ENCODE results near the gene MPHOSPH10.
"Not testable (repeated sequence)": the region's sequence is repeated elsewhere in the genome, so short reads cannot be mapped to it uniquely, and the experiment has no call there.

The MPHOSPH10 gene

GRCh38 chr2:71125506-71126294 is 4.7 kb upstream of the MPHOSPH10 start:
- no peak for DNase-seq

- no peak for DNase-seq
Observed at GRCh38 chr2:71126957-71127356, 3.5 kb upstream of the MPHOSPH10 start.

GRCh38 chr2:71129114-71129901 is 1.1 kb upstream of the MPHOSPH10 start:
- DNase-seq = no peak

GRCh38 chr2:71129902-71130151 is 607 bp upstream of the MPHOSPH10 start:
- DNase-seq = no peak

- no peak for DNase-seq
Observed at GRCh38 chr2:71130905-71131244, 441 bp downstream of the MPHOSPH10 start.

GRCh38 chr2:71131387-71132166 is 1.1 kb downstream of the MPHOSPH10 start:
- not testable (repeated sequence) for DNase-seq

GRCh38 chr2:71133603-71134002 is 3.2 kb downstream of the MPHOSPH10 start:
- DNase-seq = no peak

- DNase-seq = no peak
Observed at GRCh38 chr2:71136174-71136573, 5.7 kb downstream of the MPHOSPH10 start.

- no peak for DNase-seq
Observed at GRCh38 chr2:71143782-71144181, 13.3 kb downstream of the MPHOSPH10 start.

- no peak for DNase-seq
Observed at GRCh38 chr2:71148506-71149063, 18.2 kb downstream of the MPHOSPH10 start.

- DNase-seq = no peak
Observed at GRCh38 chr2:71150082-71150816, 19.8 kb downstream of the MPHOSPH10 start.

- no peak for DNase-seq
Observed at GRCh38 chr2:71151620-71152019, 21.2 kb downstream of the MPHOSPH10 start.

GRCh38 chr2:71153585-71154224 is 23.3 kb downstream of the MPHOSPH10 start:
- DNase-seq = no peak

- DNase-seq = no peak
Observed at GRCh38 chr2:71154279-71154678, 23.8 kb downstream of the MPHOSPH10 start.

GRCh38 chr2:71154798-71155197 is 24.4 kb downstream of the MPHOSPH10 start:
- no peak for DNase-seq

GRCh38 chr2:71155846-71156245 is 25.4 kb downstream of the MPHOSPH10 start:
- DNase-seq = no peak

GRCh38 chr2:71156573-71156972 is 26.1 kb downstream of the MPHOSPH10 start:
- peak; percentile 8 for DNase-seq

- DNase-seq = no peak
Observed at GRCh38 chr2:71157124-71157793, 26.8 kb downstream of the MPHOSPH10 start.

- DNase-seq = no peak
Observed at GRCh38 chr2:71166812-71167211, 36.4 kb downstream of the MPHOSPH10 start.

- DNase-seq = no peak
Observed at GRCh38 chr2:71173096-71173495, 42.7 kb downstream of the MPHOSPH10 start.

- no peak for DNase-seq
Observed at GRCh38 chr2:71174207-71174606, 43.8 kb downstream of the MPHOSPH10 start.

GRCh38 chr2:71178836-71179235 is 48.4 kb downstream of the MPHOSPH10 start:
- peak; percentile 2 for DNase-seq
